Tibial artery (tissue), 4 donors: Measurements from ENCODE around the gene GHSR.

ENCODE experiments used
- DNase-seq, 2 donors: peaks; one replicate each; pipeline ENCODE4 v3.0.0-alpha.2; 2019
- H3K27ac ChIP-seq, 2 donors: fragments of 200-600 bp; sonication (generic) in 1 of 2; 1 replicate in 1 of 2; 2 replicates in 1 of 2; pipeline ENCODE4 v1.5.1; 2018 to 2019; ENCODE audit warnings: mild to moderate bottlenecking in 1 of 2
- H3K27me3 ChIP-seq, 2 donors: fragments of 200-600 bp; sonication (generic) in 1 of 2; one replicate each; pipeline versions ENCODE4 v1.5.1 to v1.6.0; 2016 to 2019
- H3K36me3 ChIP-seq, 3 donors: fragments of 200-600 bp; sonication (generic) in 2 of 3; one replicate each; pipeline ENCODE4 v1.5.1; 2016 to 2019; ENCODE audit warnings: mild to moderate bottlenecking in 2 of 3
- H3K4me1 ChIP-seq, 4 donors: fragments of 200-600 bp; sonication (generic) in 2 of 4; 1 replicate in 3 of 4; 2 replicates in 1 of 4; pipeline ENCODE4 v1.5.1; 2016 to 2019
- H3K4me3 ChIP-seq, 2 donors: fragments of 200-600 bp; sonication (generic) in 1 of 2; 1 replicate in 1 of 2; 2 replicates in 1 of 2; pipeline ENCODE4 v1.5.1; 2018 to 2019; ENCODE audit warnings: mild to moderate bottlenecking in 2 of 2
- H3K9me3 ChIP-seq, 3 donors: fragments of 200-600 bp; sonication (generic) in 1 of 3; one replicate each; pipeline ENCODE4 v1.5.1; 2016 to 2019
- intact Hi-C: fragments of 100-400 bp; cut with DNase I; formaldehyde crosslinking; loops from one replicate; pipeline ENCODE4 v1.15.0; 2023; ENCODE audit warnings: low total_unique reads
- TF ChIP-seq, protein P1 (sequence below), 2 experiments: fragments of 200-600 bp in 1 of 2; fragments of 450-650 bp in 1 of 2; IDR thresholded peaks; one replicate each; pipeline ENCODE4 v1.5.1; 2017 to 2019; ENCODE audit warnings: antibody characterized with exemption in 2 of 2, mild to moderate bottlenecking in 1 of 2, moderate library complexity in 1 of 2

Gene GHSR

GRCh38 chr3:172464306-172464705 lies 16.1 kb upstream of the GHSR start:
- Histone ChIP-seq H3K4me3 (no peak overlapping the region), H3K27ac (no peak overlapping the region), H3K27me3 (no peaks in the 10 kb centered on the region), H3K9me3 (no peaks in the 10 kb centered on the region), H3K4me1 (peaks cover 0 to 3% (median 0%) of the 10 kb centered on the region in 4 donors), H3K36me3 (no peaks in the 10 kb centered on the region)
- TF ChIP-seq, protein P1, sequence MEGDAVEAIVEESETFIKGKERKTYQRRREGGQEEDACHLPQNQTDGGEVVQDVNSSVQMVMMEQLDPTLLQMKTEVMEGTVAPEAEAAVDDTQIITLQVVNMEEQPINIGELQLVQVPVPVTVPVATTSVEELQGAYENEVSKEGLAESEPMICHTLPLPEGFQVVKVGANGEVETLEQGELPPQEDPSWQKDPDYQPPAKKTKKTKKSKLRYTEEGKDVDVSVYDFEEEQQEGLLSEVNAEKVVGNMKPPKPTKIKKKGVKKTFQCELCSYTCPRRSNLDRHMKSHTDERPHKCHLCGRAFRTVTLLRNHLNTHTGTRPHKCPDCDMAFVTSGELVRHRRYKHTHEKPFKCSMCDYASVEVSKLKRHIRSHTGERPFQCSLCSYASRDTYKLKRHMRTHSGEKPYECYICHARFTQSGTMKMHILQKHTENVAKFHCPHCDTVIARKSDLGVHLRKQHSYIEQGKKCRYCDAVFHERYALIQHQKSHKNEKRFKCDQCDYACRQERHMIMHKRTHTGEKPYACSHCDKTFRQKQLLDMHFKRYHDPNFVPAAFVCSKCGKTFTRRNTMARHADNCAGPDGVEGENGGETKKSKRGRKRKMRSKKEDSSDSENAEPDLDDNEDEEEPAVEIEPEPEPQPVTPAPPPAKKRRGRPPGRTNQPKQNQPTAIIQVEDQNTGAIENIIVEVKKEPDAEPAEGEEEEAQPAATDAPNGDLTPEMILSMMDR (IDR thresholded peaks at IDR 0.05): no peak
- intact Hi-C loops: no loop called here
- DNase-seq: no peak

- no peaks in the 10 kb centered on the region for H3K27me3 ChIP-seq
- DNase-seq: no peak
- intact Hi-C loops: no loop called here
- TF ChIP-seq, protein P1 (IDR thresholded peaks at IDR 0.05): peak; percentile 61 to 79
- no peaks in the 10 kb centered on the region for H3K36me3 ChIP-seq
- H3K27ac ChIP-seq: no peak overlapping the region
- peaks cover 0 to 3% (median 0%) of the 10 kb centered on the region in 4 donors for H3K4me1 ChIP-seq
- H3K4me3 ChIP-seq: no peak overlapping the region
- no peaks in the 10 kb centered on the region for H3K9me3 ChIP-seq
Measured at GRCh38 chr3:172461530-172462138, 13.4 kb upstream of the GHSR start.

- no peaks in the 10 kb centered on the region for H3K9me3 ChIP-seq
- intact Hi-C loops: no loop called here
- no peak overlapping the region for H3K4me3 ChIP-seq
- no peak for DNase-seq
- peaks cover 0 to 1% (median 0%) of the 10 kb centered on the region in 4 donors for H3K4me1 ChIP-seq
- H3K27me3 ChIP-seq: no peaks in the 10 kb centered on the region
- no peak overlapping the region for H3K27ac ChIP-seq
- TF ChIP-seq, protein P1 (IDR thresholded peaks at IDR 0.05): no peak
- H3K36me3 ChIP-seq: no peaks in the 10 kb centered on the region
Measured at GRCh38 chr3:172456404-172456803, 8.1 kb upstream of the GHSR start.

DNA sequence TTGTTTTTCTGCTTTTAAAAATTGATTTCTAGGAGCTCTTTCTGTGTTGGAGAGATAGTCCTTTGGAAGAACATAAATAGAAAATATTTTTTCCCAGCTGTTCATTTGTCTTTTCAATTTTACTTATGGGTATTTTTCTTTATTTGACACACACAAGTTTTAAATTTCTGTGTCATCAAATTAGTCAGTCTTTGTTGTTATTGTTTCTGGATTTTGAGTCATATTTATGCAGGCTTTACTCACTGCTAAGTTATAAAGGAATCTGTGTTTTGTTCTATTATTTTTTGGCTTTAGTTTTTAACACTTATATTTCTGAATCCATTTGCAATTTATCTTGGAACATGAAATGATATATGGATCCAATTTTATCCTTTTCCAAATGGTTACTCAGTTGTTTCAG lies 5.9 kb upstream of the GHSR start:
- DNase-seq: no peak
- H3K4me3 ChIP-seq: no peak overlapping the region
- no peak overlapping the region for H3K27ac ChIP-seq
- H3K4me1 ChIP-seq: no peaks in the 10 kb centered on the region
- no peaks in the 10 kb centered on the region for H3K9me3 ChIP-seq
- H3K36me3 ChIP-seq: no peaks in the 10 kb centered on the region
- TF ChIP-seq, protein P1 (IDR thresholded peaks at IDR 0.05): no peak
- H3K27me3 ChIP-seq: peaks cover 0 to 19% of the 10 kb centered on the region in 2 donors
- intact Hi-C loops: no loop called here

- H3K4me1 ChIP-seq: peaks cover 0 to 13% (median 4%) of the 10 kb centered on the region in 4 donors
- intact Hi-C loops: no loop called here
- H3K27ac ChIP-seq: no peak overlapping the region
- H3K27me3 ChIP-seq: peaks cover 0 to 48% of the 10 kb centered on the region in 2 donors
- TF ChIP-seq, protein P1 (IDR thresholded peaks at IDR 0.05): no peak
- H3K4me3 ChIP-seq: no peak overlapping the region
- H3K9me3 ChIP-seq: no peaks in the 10 kb centered on the region
- H3K36me3 ChIP-seq: no peaks in the 10 kb centered on the region
- no peak for DNase-seq
Measured at GRCh38 chr3:172449466-172450149, 1.4 kb upstream of the GHSR start.
